GM21447 (cell line): ENCODE measurements around the gene VWA3A.
"Not testable (repeated sequence)": the region's sequence is repeated elsewhere in the genome, so short reads cannot be mapped to it uniquely, and the experiment has no call there.

ENCODE experiments used
- ATAC-seq: cut with Tn5 transposase; IDR thresholded peaks from one replicate; pipeline ENCODE4 v1.9.1; 2021; ENCODE audit not compliant: unreplicated experiment

The VWA3A gene

DNA sequence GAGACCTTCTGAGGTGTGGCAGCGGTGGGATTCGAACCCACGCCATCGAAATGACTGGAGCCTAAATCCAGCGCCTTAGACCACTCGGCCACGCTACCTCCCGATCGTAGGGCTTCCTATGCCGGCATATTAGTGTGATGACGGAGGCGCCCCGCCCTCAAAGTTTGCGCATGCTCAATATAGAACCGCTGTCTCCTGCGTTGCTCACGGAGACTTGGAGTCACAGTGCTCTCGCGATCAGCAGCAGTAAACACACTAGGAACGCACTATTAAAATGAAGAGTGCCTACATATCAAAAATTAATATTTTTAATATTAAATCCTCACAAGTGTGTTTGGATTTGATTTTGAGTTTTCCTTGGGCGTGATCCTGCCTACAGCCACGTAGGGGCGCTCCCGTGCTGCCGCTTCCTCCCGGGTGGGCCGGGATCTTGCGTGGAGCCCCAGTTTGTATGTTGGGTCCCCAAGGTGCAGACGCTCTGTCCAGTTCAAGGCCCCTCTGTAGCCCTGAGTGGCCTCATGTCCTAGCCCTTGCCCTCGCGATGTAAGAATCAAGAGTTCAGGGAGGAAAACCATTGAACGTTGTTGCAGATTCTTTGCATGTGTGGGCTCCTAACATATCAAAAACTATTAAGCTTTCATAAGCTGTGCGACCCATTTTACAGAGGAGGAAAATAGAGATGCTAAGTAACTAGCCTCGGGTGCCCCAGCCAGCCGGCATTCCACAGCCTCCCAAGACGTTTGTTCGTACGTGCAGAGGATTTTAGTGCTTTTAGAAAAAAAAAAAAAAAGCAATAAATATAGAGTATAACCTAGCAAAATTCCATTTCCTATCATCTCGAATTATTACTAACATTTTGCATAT, 103.6 kb downstream of the VWA3A start:
- ATAC-seq = no peak

DNA sequence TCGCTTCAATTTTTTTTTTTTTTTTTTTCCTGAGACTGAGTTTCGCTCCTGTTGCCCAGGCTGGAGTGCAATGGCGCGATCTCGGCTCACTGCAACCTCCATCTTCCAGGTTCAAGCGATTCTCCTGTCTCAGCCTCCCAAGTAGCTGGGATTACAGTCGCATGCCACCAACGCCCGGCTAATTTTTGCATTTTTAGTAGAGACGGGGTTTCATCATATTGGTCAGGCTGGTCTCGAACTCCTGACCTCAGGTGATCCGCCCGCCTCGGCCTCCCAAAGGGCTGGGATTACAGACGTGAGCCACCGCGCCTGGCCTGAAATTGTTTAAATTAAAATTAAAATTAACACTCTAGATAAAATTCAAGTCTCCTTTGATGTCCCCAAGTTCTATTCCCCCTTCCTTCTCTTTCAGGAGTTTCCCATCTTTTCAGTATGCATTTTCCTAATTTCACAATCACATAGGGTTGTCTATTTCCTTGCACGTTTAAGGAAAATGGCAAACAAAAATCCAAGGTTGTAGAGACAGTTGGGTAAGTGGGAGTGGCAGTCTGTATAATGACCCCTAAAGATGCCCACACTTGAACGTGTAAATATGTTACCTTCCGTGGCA, 104.3 kb downstream of the VWA3A start:
- not testable (repeated sequence) for ATAC-seq

DNA sequence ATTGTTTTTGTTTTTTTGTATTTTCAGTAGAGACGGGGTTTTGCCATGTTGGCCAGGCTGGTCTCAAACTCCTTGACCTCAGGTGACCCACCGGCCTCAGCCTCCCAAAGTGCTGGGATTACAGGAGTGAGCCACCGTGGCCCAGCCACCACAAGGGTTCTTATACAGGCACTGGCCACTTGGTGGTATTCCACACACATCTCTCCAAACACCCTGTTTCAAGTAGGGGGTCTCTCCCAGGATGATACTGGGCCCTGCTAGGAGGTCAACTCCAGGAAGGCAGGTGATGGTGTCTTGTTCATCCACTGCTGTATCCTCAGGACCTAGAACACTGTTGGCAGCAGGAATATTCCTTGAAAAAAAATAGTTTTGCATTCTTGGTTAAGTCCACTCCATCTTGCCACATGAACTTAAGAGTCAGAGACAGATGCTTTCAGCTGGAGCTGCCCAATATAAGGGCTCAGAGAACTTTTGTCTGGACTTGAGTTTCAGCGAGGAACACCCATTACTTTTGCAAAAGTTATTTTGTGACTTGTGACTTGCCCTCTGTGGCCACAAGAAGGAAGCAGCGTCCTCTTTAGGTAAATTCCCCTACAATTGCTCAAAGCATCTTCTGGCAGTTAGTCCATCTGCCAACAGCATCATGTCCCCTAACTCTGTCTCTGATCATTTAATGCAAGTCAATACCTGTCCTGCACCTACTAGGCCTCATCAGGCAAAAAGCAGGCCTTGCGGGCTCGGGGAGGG, 106.4 kb downstream of the VWA3A start:
- ATAC-seq = no peak

- no peak for ATAC-seq
These were observed 109.9 kb downstream of the VWA3A start for GRCh38 chr16:22202261-22202637.

DNA sequence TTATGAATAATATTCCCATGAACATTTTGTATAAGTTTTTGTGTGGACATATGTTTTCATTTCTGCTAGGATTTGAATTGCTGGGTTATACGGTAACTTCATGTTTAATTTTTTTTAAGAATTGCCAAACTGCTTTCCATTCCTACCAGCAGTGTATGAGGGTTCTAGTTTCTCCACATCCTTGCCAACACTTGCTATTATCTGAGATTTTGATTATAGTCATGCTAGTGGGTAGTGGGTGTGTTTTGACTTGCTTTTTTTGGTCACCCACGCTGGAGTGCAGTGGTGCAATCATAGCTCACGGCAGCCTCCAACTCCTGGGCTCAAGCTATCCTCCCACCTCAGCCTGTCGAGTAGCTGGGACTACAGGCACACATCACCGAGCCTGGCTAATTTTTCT, 110.8 kb downstream of the VWA3A start:
- no peak for ATAC-seq

DNA sequence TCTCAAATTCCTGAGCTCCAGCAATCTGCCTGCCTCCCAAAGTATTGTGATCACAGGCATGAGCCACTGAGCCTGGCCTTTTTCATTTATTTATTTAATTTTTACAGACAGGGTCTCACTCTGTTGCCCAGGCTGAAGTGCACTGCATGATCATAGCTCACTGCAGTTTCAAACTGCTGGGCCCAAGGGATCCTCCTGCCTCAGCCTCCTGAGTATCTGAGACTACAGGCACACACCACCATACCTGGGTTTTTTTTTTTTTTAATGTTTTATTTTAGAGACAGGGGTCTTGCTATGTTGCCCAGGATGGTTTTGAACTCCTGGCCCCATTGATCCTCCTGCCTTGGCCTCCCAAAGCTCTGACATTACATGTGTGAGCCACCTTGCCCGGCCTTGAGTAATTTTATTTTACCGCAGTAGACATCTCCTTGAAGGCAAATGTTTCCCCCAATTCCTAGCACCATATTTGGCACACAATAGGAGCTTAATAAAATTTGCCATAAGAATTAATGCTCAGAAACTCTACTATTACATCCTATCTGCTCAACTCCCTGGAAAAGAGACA, 111.8 kb downstream of the VWA3A start:
- ATAC-seq = no peak

- ATAC-seq = no peak
These were observed 113.3 kb downstream of the VWA3A start for GRCh38 chr16:22205577-22206012.

- peak; percentile 80 for ATAC-seq
These were observed 113.9 kb downstream of the VWA3A start, which contains the start of gene EEF2K for GRCh38 chr16:22206013-22206841. EEF2K (plus strand) TSS chr16:22206278; CDS start chr16:22225730, 19,452 bp downstream.
